A549 (cell line): Measurements from ENCODE around the gene GNG7.

Source experiments
- JUNB ChIP-seq: fragments of >200 bp; sonication (Bioruptor Twin); formaldehyde crosslinking; IDR thresholded peaks from 2 replicates; pipeline ENCODE4 v1.6.1; 2016
- NFE2L2 ChIP-seq: fragments of 150-350 bp; conservative IDR thresholded peaks from 2 replicates; pipeline ENCODE4 v1.6.1; 2014; ENCODE audit warnings: low read length
- POLR2A ChIP-seq: IDR thresholded peaks from 2 replicates; pipeline ENCODE4 v1.6.1; 2012; ENCODE audit warnings: mild to moderate bottlenecking, low read length
- SMC3 ChIP-seq: fragments of >200 bp; sonication (Bioruptor Twin); formaldehyde crosslinking; IDR thresholded peaks from 3 replicates; pipeline ENCODE4 v1.6.1; 2018; ENCODE audit warnings: inconsistent platforms
- TF ChIP-seq, protein P1 (sequence below): fragments of >200 bp; sonication (Bioruptor Twin); formaldehyde crosslinking; IDR thresholded peaks from 3 replicates; pipeline ENCODE4 v1.5.1; 2016
- TF ChIP-seq, protein P2 (sequence below): IDR thresholded peaks from 2 replicates; pipeline ENCODE4 v1.6.1; 2012

GRCh38 chr19:2511570-2511969, 190.9 kb downstream of the GNG7 start:
- TF ChIP-seq SMC3 = no peak
- TF ChIP-seq, protein P1, sequence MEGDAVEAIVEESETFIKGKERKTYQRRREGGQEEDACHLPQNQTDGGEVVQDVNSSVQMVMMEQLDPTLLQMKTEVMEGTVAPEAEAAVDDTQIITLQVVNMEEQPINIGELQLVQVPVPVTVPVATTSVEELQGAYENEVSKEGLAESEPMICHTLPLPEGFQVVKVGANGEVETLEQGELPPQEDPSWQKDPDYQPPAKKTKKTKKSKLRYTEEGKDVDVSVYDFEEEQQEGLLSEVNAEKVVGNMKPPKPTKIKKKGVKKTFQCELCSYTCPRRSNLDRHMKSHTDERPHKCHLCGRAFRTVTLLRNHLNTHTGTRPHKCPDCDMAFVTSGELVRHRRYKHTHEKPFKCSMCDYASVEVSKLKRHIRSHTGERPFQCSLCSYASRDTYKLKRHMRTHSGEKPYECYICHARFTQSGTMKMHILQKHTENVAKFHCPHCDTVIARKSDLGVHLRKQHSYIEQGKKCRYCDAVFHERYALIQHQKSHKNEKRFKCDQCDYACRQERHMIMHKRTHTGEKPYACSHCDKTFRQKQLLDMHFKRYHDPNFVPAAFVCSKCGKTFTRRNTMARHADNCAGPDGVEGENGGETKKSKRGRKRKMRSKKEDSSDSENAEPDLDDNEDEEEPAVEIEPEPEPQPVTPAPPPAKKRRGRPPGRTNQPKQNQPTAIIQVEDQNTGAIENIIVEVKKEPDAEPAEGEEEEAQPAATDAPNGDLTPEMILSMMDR = no peak
- TF ChIP-seq, protein P2, sequence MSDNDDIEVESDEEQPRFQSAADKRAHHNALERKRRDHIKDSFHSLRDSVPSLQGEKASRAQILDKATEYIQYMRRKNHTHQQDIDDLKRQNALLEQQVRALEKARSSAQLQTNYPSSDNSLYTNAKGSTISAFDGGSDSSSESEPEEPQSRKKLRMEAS = no peak
- TF ChIP-seq POLR2A = no peak
- no peak for TF ChIP-seq JUNB
- TF ChIP-seq NFE2L2 = no peak
